ENCODE results near the gene MPP4.
"Not testable (repeated sequence)": the region's sequence is repeated elsewhere in the genome, so short reads cannot be mapped to it uniquely, and the experiment has no call there.

Gene MPP4

GRCh38 chr2:201698588-201699226, at the start of gene MPP4:
Gene MPP4, minus strand, starts transcription at chr2:201698644. Its CDS starts 4,690 bp downstream, at chr2:201693954.
- DNase-seq: no peak

GRCh38 chr2:201746551-201746950, 48.1 kb upstream of the MPP4 start:
- no peak for DNase-seq

GRCh38 chr2:201735486-201735885, 37.0 kb upstream of the MPP4 start:
- DNase-seq: no peak

GRCh38 chr2:201734111-201734510, 35.7 kb upstream of the MPP4 start:
- DNase-seq: no peak

GRCh38 chr2:201733544-201733943, 35.1 kb upstream of the MPP4 start:
- no peak for DNase-seq

GRCh38 chr2:201730651-201731285, 32.3 kb upstream of the MPP4 start:
- no peak for DNase-seq

GRCh38 chr2:201715459-201715858, 17.0 kb upstream of the MPP4 start:
- DNase-seq: no peak

GRCh38 chr2:201712726-201713125, 14.3 kb upstream of the MPP4 start:
- no peak for DNase-seq

GRCh38 chr2:201709747-201710146, 11.3 kb upstream of the MPP4 start:
- no peak for DNase-seq

- no peak for DNase-seq
These were observed 10.6 kb upstream of the MPP4 start for GRCh38 chr2:201709049-201709448.

- DNase-seq: no peak
These were observed 9.3 kb upstream of the MPP4 start for GRCh38 chr2:201707753-201708152.

- DNase-seq: no peak
These were observed 8.7 kb upstream of the MPP4 start for GRCh38 chr2:201707142-201707541.

- DNase-seq: no peak
These were observed 6.1 kb upstream of the MPP4 start for GRCh38 chr2:201704536-201704935.

- no peak for DNase-seq
These were observed 3.2 kb upstream of the MPP4 start for GRCh38 chr2:201701646-201702045.

- no peak for DNase-seq
These were observed 972 bp upstream of the MPP4 start for GRCh38 chr2:201699416-201699815.

GRCh38 chr2:201697899-201698298, 545 bp downstream of the MPP4 start:
- DNase-seq: no peak

GRCh38 chr2:201696151-201696659, 2.2 kb downstream of the MPP4 start:
- no peak for DNase-seq

GRCh38 chr2:201685156-201685555, 13.3 kb downstream of the MPP4 start:
- no peak for DNase-seq

- no peak for DNase-seq
These were observed 17.7 kb downstream of the MPP4 start for GRCh38 chr2:201680743-201681142.

GRCh38 chr2:201678401-201678800, 20.0 kb downstream of the MPP4 start:
- no peak for DNase-seq

- DNase-seq: no peak
These were observed 23.0 kb downstream of the MPP4 start for GRCh38 chr2:201675454-201675853.

GRCh38 chr2:201674794-201675193, 23.6 kb downstream of the MPP4 start:
- no peak for DNase-seq

- DNase-seq: no peak
These were observed 24.1 kb downstream of the MPP4 start for GRCh38 chr2:201674298-201674697.

GRCh38 chr2:201673546-201673945, 24.9 kb downstream of the MPP4 start:
- no peak for DNase-seq

GRCh38 chr2:201671205-201671604, 27.2 kb downstream of the MPP4 start:
- not testable (repeated sequence) for DNase-seq

Data from NCI-H1092 (cell line).